ENCODE data around the gene SLBP.

Gene SLBP

GRCh38 chr4:1659104-1660043 is 52.7 kb downstream of the SLBP start:
- no peak overlapping the region for H2AFZ ChIP-seq (ENCODE audit: low read length, unreplicated experiment)
- H3K4me1 ChIP-seq (ENCODE audit: control insufficient read depth, insufficient read depth, low read length, unreplicated experiment) = no peaks in the 10 kb centered on the region
- H3K36me3 ChIP-seq (ENCODE audit: insufficient read depth, low read length) = no peaks in the 10 kb centered on the region
- H3K4me3 ChIP-seq (ENCODE audit: low read depth, low read length) = no peak overlapping the region
- no peak overlapping the region for H3K27ac ChIP-seq (ENCODE audit: low read depth, low read length)
- no peaks in the 10 kb centered on the region for H3K27me3 ChIP-seq (ENCODE audit: insufficient read depth, low read length)
- H3K79me2 ChIP-seq (ENCODE audit: control insufficient read depth, insufficient read depth, low read length, unreplicated experiment) = no peaks in the 10 kb centered on the region

GRCh38 chr4:1658581-1658980 is 53.5 kb downstream of the SLBP start:
- H3K36me3 ChIP-seq (ENCODE audit: insufficient read depth, low read length) = no peaks in the 10 kb centered on the region
- H3K79me2 ChIP-seq (ENCODE audit: control insufficient read depth, insufficient read depth, low read length, unreplicated experiment) = no peaks in the 10 kb centered on the region
- no peak overlapping the region for H3K4me3 ChIP-seq (ENCODE audit: low read depth, low read length)
- H3K27me3 ChIP-seq (ENCODE audit: insufficient read depth, low read length) = no peaks in the 10 kb centered on the region
- no peak overlapping the region for H2AFZ ChIP-seq (ENCODE audit: low read length, unreplicated experiment)
- H3K4me1 ChIP-seq (ENCODE audit: control insufficient read depth, insufficient read depth, low read length, unreplicated experiment) = no peaks in the 10 kb centered on the region
- H3K27ac ChIP-seq (ENCODE audit: low read depth, low read length) = no peak overlapping the region

- no peak overlapping the region for H3K4me3 ChIP-seq (ENCODE audit: low read depth, low read length)
- H3K79me2 ChIP-seq (ENCODE audit: control insufficient read depth, insufficient read depth, low read length, unreplicated experiment) = no peaks in the 10 kb centered on the region
- no peaks in the 10 kb centered on the region for H3K4me1 ChIP-seq (ENCODE audit: control insufficient read depth, insufficient read depth, low read length, unreplicated experiment)
- H2AFZ ChIP-seq (ENCODE audit: low read length, unreplicated experiment) = no peak overlapping the region
- H3K27ac ChIP-seq (ENCODE audit: low read depth, low read length) = no peak overlapping the region
- no peaks in the 10 kb centered on the region for H3K36me3 ChIP-seq (ENCODE audit: insufficient read depth, low read length)
- H3K27me3 ChIP-seq (ENCODE audit: insufficient read depth, low read length) = no peaks in the 10 kb centered on the region
Measured at GRCh38 chr4:1658146-1658545, 54.0 kb downstream of the SLBP start.

GRCh38 chr4:1656986-1657385 is 55.1 kb downstream of the SLBP start:
- Histone ChIP-seq H3K36me3 (ENCODE audit: insufficient read depth, low read length) (no peaks in the 10 kb centered on the region), H3K79me2 (ENCODE audit: control insufficient read depth, insufficient read depth, low read length, unreplicated experiment) (no peaks in the 10 kb centered on the region), H3K4me3 (ENCODE audit: low read depth, low read length) (no peak overlapping the region), H2AFZ (ENCODE audit: low read length, unreplicated experiment) (no peak overlapping the region), H3K4me1 (ENCODE audit: control insufficient read depth, insufficient read depth, low read length, unreplicated experiment) (no peaks in the 10 kb centered on the region), H3K27me3 (ENCODE audit: insufficient read depth, low read length) (no peaks in the 10 kb centered on the region), H3K27ac (ENCODE audit: low read depth, low read length) (no peak overlapping the region)

- Histone ChIP-seq H3K36me3 (ENCODE audit: insufficient read depth, low read length) (no peaks in the 10 kb centered on the region), H2AFZ (ENCODE audit: low read length, unreplicated experiment) (no peak overlapping the region), H3K79me2 (ENCODE audit: control insufficient read depth, insufficient read depth, low read length, unreplicated experiment) (no peaks in the 10 kb centered on the region), H3K4me3 (ENCODE audit: low read depth, low read length) (no peak overlapping the region), H3K4me1 (ENCODE audit: control insufficient read depth, insufficient read depth, low read length, unreplicated experiment) (no peaks in the 10 kb centered on the region), H3K27ac (ENCODE audit: low read depth, low read length) (no peak overlapping the region), H3K27me3 (ENCODE audit: insufficient read depth, low read length) (no peaks in the 10 kb centered on the region)
Measured at GRCh38 chr4:1656132-1656531, 56.0 kb downstream of the SLBP start.

- Histone ChIP-seq H3K4me1 (ENCODE audit: control insufficient read depth, insufficient read depth, low read length, unreplicated experiment) (no peaks in the 10 kb centered on the region), H3K27me3 (ENCODE audit: insufficient read depth, low read length) (no peaks in the 10 kb centered on the region), H2AFZ (ENCODE audit: low read length, unreplicated experiment) (no peak overlapping the region), H3K27ac (ENCODE audit: low read depth, low read length) (no peak overlapping the region), H3K36me3 (ENCODE audit: insufficient read depth, low read length) (no peaks in the 10 kb centered on the region), H3K4me3 (ENCODE audit: low read depth, low read length) (no peak overlapping the region), H3K79me2 (ENCODE audit: control insufficient read depth, insufficient read depth, low read length, unreplicated experiment) (no peaks in the 10 kb centered on the region)
Measured at GRCh38 chr4:1655676-1656075, 56.4 kb downstream of the SLBP start.

GRCh38 chr4:1655081-1655480 is 57.0 kb downstream of the SLBP start:
- Histone ChIP-seq H3K36me3 (ENCODE audit: insufficient read depth, low read length) (no peaks in the 10 kb centered on the region), H3K4me1 (ENCODE audit: control insufficient read depth, insufficient read depth, low read length, unreplicated experiment) (no peaks in the 10 kb centered on the region), H3K4me3 (ENCODE audit: low read depth, low read length) (no peak overlapping the region), H3K27me3 (ENCODE audit: insufficient read depth, low read length) (no peaks in the 10 kb centered on the region), H3K79me2 (ENCODE audit: control insufficient read depth, insufficient read depth, low read length, unreplicated experiment) (no peaks in the 10 kb centered on the region), H2AFZ (ENCODE audit: low read length, unreplicated experiment) (no peak overlapping the region), H3K27ac (ENCODE audit: low read depth, low read length) (no peak overlapping the region)

GRCh38 chr4:1654216-1654955 is 57.7 kb downstream of the SLBP start:
- Histone ChIP-seq H3K4me3 (ENCODE audit: low read depth, low read length) (no peak overlapping the region), H3K36me3 (ENCODE audit: insufficient read depth, low read length) (no peaks in the 10 kb centered on the region), H3K4me1 (ENCODE audit: control insufficient read depth, insufficient read depth, low read length, unreplicated experiment) (no peaks in the 10 kb centered on the region), H3K27me3 (ENCODE audit: insufficient read depth, low read length) (no peaks in the 10 kb centered on the region), H3K79me2 (ENCODE audit: control insufficient read depth, insufficient read depth, low read length, unreplicated experiment) (no peaks in the 10 kb centered on the region), H2AFZ (ENCODE audit: low read length, unreplicated experiment) (no peak overlapping the region), H3K27ac (ENCODE audit: low read depth, low read length) (no peak overlapping the region)

- Histone ChIP-seq H3K79me2 (ENCODE audit: control insufficient read depth, insufficient read depth, low read length, unreplicated experiment) (no peaks in the 10 kb centered on the region), H3K4me3 (ENCODE audit: low read depth, low read length) (no peak overlapping the region), H3K27ac (ENCODE audit: low read depth, low read length) (no peak overlapping the region), H3K4me1 (ENCODE audit: control insufficient read depth, insufficient read depth, low read length, unreplicated experiment) (no peaks in the 10 kb centered on the region), H3K27me3 (ENCODE audit: insufficient read depth, low read length) (no peaks in the 10 kb centered on the region), H3K36me3 (ENCODE audit: insufficient read depth, low read length) (no peaks in the 10 kb centered on the region), H2AFZ (ENCODE audit: low read length, unreplicated experiment) (no peak overlapping the region)
Measured at GRCh38 chr4:1653776-1654175, 58.3 kb downstream of the SLBP start.

- Histone ChIP-seq H3K4me1 (ENCODE audit: control insufficient read depth, insufficient read depth, low read length, unreplicated experiment) (no peaks in the 10 kb centered on the region), H2AFZ (ENCODE audit: low read length, unreplicated experiment) (no peak overlapping the region), H3K79me2 (ENCODE audit: control insufficient read depth, insufficient read depth, low read length, unreplicated experiment) (no peaks in the 10 kb centered on the region), H3K4me3 (ENCODE audit: low read depth, low read length) (no peak overlapping the region), H3K27me3 (ENCODE audit: insufficient read depth, low read length) (no peaks in the 10 kb centered on the region), H3K36me3 (ENCODE audit: insufficient read depth, low read length) (no peaks in the 10 kb centered on the region), H3K27ac (ENCODE audit: low read depth, low read length) (no peak overlapping the region)
Measured at GRCh38 chr4:1652088-1652487, 60.0 kb downstream of the SLBP start.

- Histone ChIP-seq H3K27me3 (ENCODE audit: insufficient read depth, low read length) (no peaks in the 10 kb centered on the region), H3K79me2 (ENCODE audit: control insufficient read depth, insufficient read depth, low read length, unreplicated experiment) (no peaks in the 10 kb centered on the region), H3K4me1 (ENCODE audit: control insufficient read depth, insufficient read depth, low read length, unreplicated experiment) (no peaks in the 10 kb centered on the region), H3K27ac (ENCODE audit: low read depth, low read length) (no peak overlapping the region), H3K36me3 (ENCODE audit: insufficient read depth, low read length) (no peaks in the 10 kb centered on the region), H3K4me3 (ENCODE audit: low read depth, low read length) (no peak overlapping the region), H2AFZ (ENCODE audit: low read length, unreplicated experiment) (no peak overlapping the region)
Measured at GRCh38 chr4:1651609-1652008, 60.5 kb downstream of the SLBP start.
